HCT116 (cell line): ENCODE data around the gene DOHH. TPM values are rescaled to one million over a fixed set of nuclear protein-coding genes. Genes with fewer than 3 reads are reported as not detected.

ENCODE experiments used
- ATAC-seq: fragments of 200-7000 bp; cut with Tn5 transposase; 2 replicates; pipeline ENCODE4 v1.9.1; 2020; ENCODE audit warnings: mild to moderate bottlenecking, moderate library complexity
- BruUV-seq: library from RNA; stranded (reverse); fragments of 400-500 nt; replicated peaks from 2 replicates; lab custom pipeline; 2021; lab: Mats Ljungman, UMichigan
- CTCF ChIA-PET: fragments of 300-600 bp; sonication (Branson Sonifier 250); formaldehyde crosslinking; loops from one replicate; lab custom pipeline; 2021; ENCODE audit warnings: antibody characterized with exemption; lab: Charles Lee
- POLR2A ChIA-PET: fragments of 300-600, 350-600 bp; sonication (Branson Sonifier 250); formaldehyde crosslinking; loops from one replicate; lab custom pipeline; 2021; ENCODE audit warnings: antibody characterized with exemption; lab: Charles Lee
- RAD21 ChIA-PET, 2 experiments: fragments of 300-600 bp; sonication (Branson Sonifier 250); formaldehyde crosslinking; loops; one replicate each; lab custom pipeline; 2023; ENCODE audit warnings: low total read pairs in 2 of 2; ENCODE audit not compliant: uncharacterized antibody in 2 of 2, unreplicated experiment in 2 of 2, low non-redundant PET in 1 of 2; lab: Charles Lee
- DNase-seq: peaks from one replicate; pipeline ENCODE4 v3.0.0-alpha.2; 2010; ENCODE audit warnings: low read depth, low spot score
- H2AFZ ChIP-seq: fragments of 200-600 bp; shearing (Covaris generic), sonication (generic); 2 replicates; pipeline ENCODE4 v1.6.1; 2017; ENCODE audit warnings: low read depth, mixed run types, mixed read lengths, antibody characterized with exemption, low read length; ENCODE audit not compliant: poor library complexity, severe bottlenecking
- H3K27ac ChIP-seq: 2 replicates; pipeline ENCODE4 v1.5.1; 2012; ENCODE audit warnings: low read depth, low read length
- H3K27me3 ChIP-seq: fragments of 200-600 bp; sonication (generic); 2 replicates; pipeline ENCODE4 v1.6.1; 2016; ENCODE audit warnings: mixed run types, low read length, mixed read lengths; ENCODE audit not compliant: insufficient read depth
- H3K36me3 ChIP-seq, 2 experiments: fragments of 200-500 bp in 1 of 2; fragments of 200-600 bp in 1 of 2; sonication (Bioruptor generic) in 1 of 2; sonication (generic) in 1 of 2; 2 replicates each; pipeline versions ENCODE4 v1.5.1 to v1.6.1; 2014 to 2016; ENCODE audit warnings: low read length in 2 of 2, inconsistent platforms in 1 of 2, mixed read lengths in 1 of 2, mixed run types in 1 of 2; ENCODE audit not compliant: insufficient read depth in 2 of 2, control insufficient read depth in 1 of 2
- H3K4me1 ChIP-seq, 2 experiments: fragments of 200-600 bp in 1 of 2; sonication (generic) in 1 of 2; 2 replicates each; pipeline versions ENCODE4 v1.5.1 to v1.6.1; 2012 to 2017; ENCODE audit warnings: low read length in 2 of 2, inconsistent platforms in 1 of 2, mild to moderate bottlenecking in 1 of 2, mixed read lengths in 1 of 2, mixed run types in 1 of 2, moderate library complexity in 1 of 2; ENCODE audit not compliant: insufficient read depth in 2 of 2, control insufficient read depth in 1 of 2
- H3K4me2 ChIP-seq: fragments of 200-600 bp; sonication (generic); 2 replicates; pipeline ENCODE4 v1.6.1; 2017; ENCODE audit warnings: mixed run types, low read length, mixed read lengths
- H3K4me3 ChIP-seq, 2 experiments: fragments of 200-600 bp in 1 of 2; sonication (generic) in 1 of 2; replicated peaks in 1 of 2; 2 replicates each; pipeline ENCODE4 v1.5.1; 2011 to 2016; ENCODE audit warnings: low read length in 2 of 2, control low read depth in 1 of 2, low read depth in 1 of 2, mild to moderate bottlenecking in 1 of 2, mixed read lengths in 1 of 2, mixed run types in 1 of 2
- H3K79me2 ChIP-seq: fragments of 200-600 bp; sonication (generic); 2 replicates; pipeline ENCODE4 v1.6.1; 2017; ENCODE audit warnings: mild to moderate bottlenecking, mixed run types, low read length, moderate library complexity, mixed read lengths; ENCODE audit not compliant: insufficient read depth
- H3K9ac ChIP-seq: fragments of 200-600 bp; sonication (generic); 2 replicates; pipeline ENCODE4 v1.6.1; 2016; ENCODE audit warnings: low read length, mixed read lengths
- H3K9me2 ChIP-seq: fragments of 200-600 bp; sonication (generic), shearing (Covaris generic); 2 replicates; pipeline ENCODE4 v1.6.1; 2017; ENCODE audit warnings: mixed run types, mild to moderate bottlenecking, moderate library complexity; ENCODE audit not compliant: insufficient read depth
- H3K9me3 ChIP-seq, 2 experiments: fragments of 200-500 bp in 1 of 2; fragments of 200-600 bp in 1 of 2; sonication (Bioruptor generic) in 1 of 2; sonication (generic) in 1 of 2; 2 replicates each; pipeline ENCODE4 v1.6.1; 2014 to 2017; ENCODE audit warnings: low read length in 2 of 2, mixed read lengths in 2 of 2, inconsistent platforms in 1 of 2, low read depth in 1 of 2, mild to moderate bottlenecking in 1 of 2, mixed run types in 1 of 2, moderate library complexity in 1 of 2; ENCODE audit not compliant: control insufficient read depth in 1 of 2, insufficient read depth in 1 of 2
- H4K20me1 ChIP-seq: fragments of 200-600 bp; sonication (generic), shearing (Covaris generic); 2 replicates; pipeline ENCODE4 v1.6.1; 2017; ENCODE audit warnings: mixed run types, mild to moderate bottlenecking, moderate library complexity; ENCODE audit not compliant: insufficient read depth
- CBX3 ChIP-seq: IDR thresholded peaks from 2 replicates; pipeline ENCODE4 v1.6.1; 2012; ENCODE audit warnings: low read depth
- CEBPB ChIP-seq: IDR thresholded peaks from 2 replicates; pipeline ENCODE4 v1.6.1; 2012; ENCODE audit warnings: low read depth
- ELF1 ChIP-seq: IDR thresholded peaks from 2 replicates; pipeline ENCODE4 v1.6.1; 2012; ENCODE audit warnings: low read depth, borderline replicate concordance
- EZH2phosphoT487 ChIP-seq: fragments of 200-600 bp; IDR thresholded peaks from 2 replicates; pipeline ENCODE4 v1.6.1; 2018; ENCODE audit warnings: antibody characterized with exemption, borderline replicate concordance
- FOSL1 ChIP-seq: IDR thresholded peaks from 2 replicates; pipeline ENCODE4 v1.6.1; 2012; ENCODE audit warnings: low read depth
- JUND ChIP-seq: IDR thresholded peaks from 2 replicates; pipeline ENCODE4 v1.6.1; 2012
- RAD21 ChIP-seq: IDR thresholded peaks from 2 replicates; pipeline ENCODE4 v1.6.1; 2012; ENCODE audit warnings: low read depth, mild to moderate bottlenecking
- intact Hi-C: fragments of 100-400 bp; cut with micrococcal nuclease; formaldehyde crosslinking; loops from 2 replicates; pipeline ENCODE4 v1.10.0; 2022
- total RNA-seq: library from RNA; stranded (reverse); gene quantifications from one replicate; pipeline ENCODE4 v1.2.1, GENCODE V29; 2021; ENCODE audit not compliant: unreplicated experiment
- TF ChIP-seq, protein P1 (sequence below), 3 experiments: fragments of 200-600 bp in 1 of 3; sonication (generic) in 1 of 3; IDR thresholded peaks in 2 of 3; conservative IDR thresholded peaks in 1 of 3; 2 replicates each; pipeline ENCODE4 v1.5.1; 2012 to 2017; ENCODE audit warnings: low read depth in 2 of 3, low read length in 2 of 3, antibody characterized with exemption in 1 of 3, borderline replicate concordance in 1 of 3, control low read depth in 1 of 3, mild to moderate bottlenecking in 1 of 3, mixed read lengths in 1 of 3, mixed run types in 1 of 3, moderate library complexity in 1 of 3; ENCODE audit not compliant: insufficient read depth in 1 of 3
- TF ChIP-seq, protein P2 (sequence below): IDR thresholded peaks from 2 replicates; pipeline ENCODE4 v1.6.1; 2012; ENCODE audit warnings: low read depth

The DOHH gene
- total RNA-seq, 1 experiment from 2014 or later: 20.9 TPM

DNA sequence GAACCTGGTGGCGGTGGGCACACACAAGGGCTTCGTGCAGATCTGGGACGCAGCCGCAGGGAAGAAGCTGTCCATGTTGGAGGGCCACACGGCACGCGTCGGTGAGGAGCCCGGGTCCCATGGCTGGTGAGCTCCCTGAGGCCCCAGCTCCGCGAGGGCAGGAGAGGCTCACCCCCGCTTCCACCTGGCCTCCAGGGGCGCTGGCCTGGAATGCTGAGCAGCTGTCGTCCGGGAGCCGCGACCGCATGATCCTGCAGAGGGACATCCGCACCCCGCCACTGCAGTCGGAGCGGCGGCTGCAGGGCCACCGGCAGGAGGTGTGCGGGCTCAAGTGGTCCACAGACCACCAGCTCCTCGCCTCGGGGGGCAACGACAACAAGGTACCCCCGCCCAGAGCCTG lies 31.2 kb upstream of the DOHH start:
- no peaks in the 10 kb centered on the region for H4K20me1 ChIP-seq
- H3K9me2 ChIP-seq: no peaks in the 10 kb centered on the region
- no peak overlapping the region for H3K4me2 ChIP-seq
- no peak overlapping the region for H3K27ac ChIP-seq
- no peak overlapping the region for H3K9ac ChIP-seq
- ChIA-PET RAD21 (no interaction called here), POLR2A (no interaction called here), CTCF (no interaction called here)
- no peak for TF ChIP-seq ELF1
- TF ChIP-seq CBX3: no peak
- no peak for TF ChIP-seq CEBPB
- no peak for TF ChIP-seq RAD21
- TF ChIP-seq, protein P1, sequence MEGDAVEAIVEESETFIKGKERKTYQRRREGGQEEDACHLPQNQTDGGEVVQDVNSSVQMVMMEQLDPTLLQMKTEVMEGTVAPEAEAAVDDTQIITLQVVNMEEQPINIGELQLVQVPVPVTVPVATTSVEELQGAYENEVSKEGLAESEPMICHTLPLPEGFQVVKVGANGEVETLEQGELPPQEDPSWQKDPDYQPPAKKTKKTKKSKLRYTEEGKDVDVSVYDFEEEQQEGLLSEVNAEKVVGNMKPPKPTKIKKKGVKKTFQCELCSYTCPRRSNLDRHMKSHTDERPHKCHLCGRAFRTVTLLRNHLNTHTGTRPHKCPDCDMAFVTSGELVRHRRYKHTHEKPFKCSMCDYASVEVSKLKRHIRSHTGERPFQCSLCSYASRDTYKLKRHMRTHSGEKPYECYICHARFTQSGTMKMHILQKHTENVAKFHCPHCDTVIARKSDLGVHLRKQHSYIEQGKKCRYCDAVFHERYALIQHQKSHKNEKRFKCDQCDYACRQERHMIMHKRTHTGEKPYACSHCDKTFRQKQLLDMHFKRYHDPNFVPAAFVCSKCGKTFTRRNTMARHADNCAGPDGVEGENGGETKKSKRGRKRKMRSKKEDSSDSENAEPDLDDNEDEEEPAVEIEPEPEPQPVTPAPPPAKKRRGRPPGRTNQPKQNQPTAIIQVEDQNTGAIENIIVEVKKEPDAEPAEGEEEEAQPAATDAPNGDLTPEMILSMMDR (IDR thresholded peaks at IDR 0.05 in 2 of 3, conservative IDR thresholded peaks at IDR 0.05 in 1 of 3; ENCODE audit: borderline replicate concordance in 1 of 3, insufficient read depth in 1 of 3, low read depth in 2 of 3, low read length in 2 of 3): no peak
- no peak for TF ChIP-seq JUND
- TF ChIP-seq EZH2phosphoT487: no peak
- no peak for TF ChIP-seq FOSL1
- TF ChIP-seq, protein P2, sequence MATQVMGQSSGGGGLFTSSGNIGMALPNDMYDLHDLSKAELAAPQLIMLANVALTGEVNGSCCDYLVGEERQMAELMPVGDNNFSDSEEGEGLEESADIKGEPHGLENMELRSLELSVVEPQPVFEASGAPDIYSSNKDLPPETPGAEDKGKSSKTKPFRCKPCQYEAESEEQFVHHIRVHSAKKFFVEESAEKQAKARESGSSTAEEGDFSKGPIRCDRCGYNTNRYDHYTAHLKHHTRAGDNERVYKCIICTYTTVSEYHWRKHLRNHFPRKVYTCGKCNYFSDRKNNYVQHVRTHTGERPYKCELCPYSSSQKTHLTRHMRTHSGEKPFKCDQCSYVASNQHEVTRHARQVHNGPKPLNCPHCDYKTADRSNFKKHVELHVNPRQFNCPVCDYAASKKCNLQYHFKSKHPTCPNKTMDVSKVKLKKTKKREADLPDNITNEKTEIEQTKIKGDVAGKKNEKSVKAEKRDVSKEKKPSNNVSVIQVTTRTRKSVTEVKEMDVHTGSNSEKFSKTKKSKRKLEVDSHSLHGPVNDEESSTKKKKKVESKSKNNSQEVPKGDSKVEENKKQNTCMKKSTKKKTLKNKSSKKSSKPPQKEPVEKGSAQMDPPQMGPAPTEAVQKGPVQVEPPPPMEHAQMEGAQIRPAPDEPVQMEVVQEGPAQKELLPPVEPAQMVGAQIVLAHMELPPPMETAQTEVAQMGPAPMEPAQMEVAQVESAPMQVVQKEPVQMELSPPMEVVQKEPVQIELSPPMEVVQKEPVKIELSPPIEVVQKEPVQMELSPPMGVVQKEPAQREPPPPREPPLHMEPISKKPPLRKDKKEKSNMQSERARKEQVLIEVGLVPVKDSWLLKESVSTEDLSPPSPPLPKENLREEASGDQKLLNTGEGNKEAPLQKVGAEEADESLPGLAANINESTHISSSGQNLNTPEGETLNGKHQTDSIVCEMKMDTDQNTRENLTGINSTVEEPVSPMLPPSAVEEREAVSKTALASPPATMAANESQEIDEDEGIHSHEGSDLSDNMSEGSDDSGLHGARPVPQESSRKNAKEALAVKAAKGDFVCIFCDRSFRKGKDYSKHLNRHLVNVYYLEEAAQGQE: no peak
- H3K79me2 ChIP-seq: no peaks in the 10 kb centered on the region
- no TSS peak for BruUV-seq
- ATAC-seq: no peak
- intact Hi-C loops: no loop called here
- H2AFZ ChIP-seq: no peak overlapping the region
- peaks cover 11 to 35% of the 10 kb centered on the region in 2 experiments; a peak in 3 of 4 replicates for H3K36me3 ChIP-seq
- H3K27me3 ChIP-seq: no peaks in the 10 kb centered on the region
- H3K4me3 ChIP-seq: no peak overlapping the region
- no peaks in the 10 kb centered on the region for H3K4me1 ChIP-seq
- no peaks in the 10 kb centered on the region for H3K9me3 ChIP-seq
- no peak for DNase-seq
